Measurements from ENCODE around the gene SNX13.

DNA sequence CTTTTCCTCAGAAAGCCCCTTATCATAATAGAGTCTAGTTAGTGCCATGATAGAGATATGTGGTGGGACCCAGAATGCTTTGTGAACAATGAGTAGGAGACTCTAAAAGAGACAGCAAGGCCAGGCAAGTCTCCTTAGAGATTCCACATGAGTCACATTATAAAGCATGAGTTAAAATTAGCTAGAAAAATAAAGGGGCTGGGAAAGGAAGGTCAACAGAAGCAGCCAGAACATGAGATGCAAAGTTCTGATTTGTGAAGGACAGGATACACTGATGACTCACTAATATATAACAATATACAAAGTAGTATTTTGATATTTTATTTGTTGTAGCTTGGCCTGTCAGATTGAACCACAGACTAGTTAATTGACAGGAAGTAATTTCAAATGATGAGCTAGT lies 25.3 kb upstream of the SNX13 start:
- TF ChIP-seq CTCF (IDR thresholded peaks at IDR 0.05; ENCODE audit: insufficient read depth, low read length), result no peak
- TF ChIP-seq, protein P1, sequence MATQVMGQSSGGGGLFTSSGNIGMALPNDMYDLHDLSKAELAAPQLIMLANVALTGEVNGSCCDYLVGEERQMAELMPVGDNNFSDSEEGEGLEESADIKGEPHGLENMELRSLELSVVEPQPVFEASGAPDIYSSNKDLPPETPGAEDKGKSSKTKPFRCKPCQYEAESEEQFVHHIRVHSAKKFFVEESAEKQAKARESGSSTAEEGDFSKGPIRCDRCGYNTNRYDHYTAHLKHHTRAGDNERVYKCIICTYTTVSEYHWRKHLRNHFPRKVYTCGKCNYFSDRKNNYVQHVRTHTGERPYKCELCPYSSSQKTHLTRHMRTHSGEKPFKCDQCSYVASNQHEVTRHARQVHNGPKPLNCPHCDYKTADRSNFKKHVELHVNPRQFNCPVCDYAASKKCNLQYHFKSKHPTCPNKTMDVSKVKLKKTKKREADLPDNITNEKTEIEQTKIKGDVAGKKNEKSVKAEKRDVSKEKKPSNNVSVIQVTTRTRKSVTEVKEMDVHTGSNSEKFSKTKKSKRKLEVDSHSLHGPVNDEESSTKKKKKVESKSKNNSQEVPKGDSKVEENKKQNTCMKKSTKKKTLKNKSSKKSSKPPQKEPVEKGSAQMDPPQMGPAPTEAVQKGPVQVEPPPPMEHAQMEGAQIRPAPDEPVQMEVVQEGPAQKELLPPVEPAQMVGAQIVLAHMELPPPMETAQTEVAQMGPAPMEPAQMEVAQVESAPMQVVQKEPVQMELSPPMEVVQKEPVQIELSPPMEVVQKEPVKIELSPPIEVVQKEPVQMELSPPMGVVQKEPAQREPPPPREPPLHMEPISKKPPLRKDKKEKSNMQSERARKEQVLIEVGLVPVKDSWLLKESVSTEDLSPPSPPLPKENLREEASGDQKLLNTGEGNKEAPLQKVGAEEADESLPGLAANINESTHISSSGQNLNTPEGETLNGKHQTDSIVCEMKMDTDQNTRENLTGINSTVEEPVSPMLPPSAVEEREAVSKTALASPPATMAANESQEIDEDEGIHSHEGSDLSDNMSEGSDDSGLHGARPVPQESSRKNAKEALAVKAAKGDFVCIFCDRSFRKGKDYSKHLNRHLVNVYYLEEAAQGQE (IDR thresholded peaks at IDR 0.05; ENCODE audit: insufficient replicate concordance, low read depth), result no peak

Measured in HL-60 (cell line).